ENCODE measurements around the gene CSF1R.
"Not testable (repeated sequence)": the region's sequence is repeated elsewhere in the genome, so short reads cannot be mapped to it uniquely, and the experiment has no call there.

The CSF1R gene

GRCh38 chr5:150103678-150104549, 17.6 kb upstream of the CSF1R start:
- DNase-seq: no peak

GRCh38 chr5:150101023-150101422, 14.7 kb upstream of the CSF1R start:
- no peak for DNase-seq

GRCh38 chr5:150097152-150097551, 10.8 kb upstream of the CSF1R start:
- no peak for DNase-seq

GRCh38 chr5:150092159-150092787, 5.9 kb upstream of the CSF1R start:
- DNase-seq: no peak

- no peak for DNase-seq
These were observed 1.0 kb downstream of the CSF1R start for GRCh38 chr5:150085191-150085912.

GRCh38 chr5:150084754-150085153, 1.6 kb downstream of the CSF1R start:
- DNase-seq: not testable (repeated sequence)

GRCh38 chr5:150082889-150083288, 3.5 kb downstream of the CSF1R start:
- no peak for DNase-seq

- DNase-seq: no peak
These were observed 4.0 kb downstream of the CSF1R start for GRCh38 chr5:150082374-150082773.

- DNase-seq: no peak
These were observed 4.6 kb downstream of the CSF1R start for GRCh38 chr5:150081541-150082283.

- no peak for DNase-seq
These were observed 5.5 kb downstream of the CSF1R start for GRCh38 chr5:150080696-150081435.

- no peak for DNase-seq
These were observed 6.4 kb downstream of the CSF1R start for GRCh38 chr5:150079909-150080461.

- DNase-seq: no peak
These were observed 7.3 kb downstream of the CSF1R start for GRCh38 chr5:150078802-150079689.

GRCh38 chr5:150077996-150078801, 8.2 kb downstream of the CSF1R start:
- DNase-seq: no peak

- no peak for DNase-seq
These were observed 9.3 kb downstream of the CSF1R start for GRCh38 chr5:150077060-150077459.

- DNase-seq: peak; percentile 6
These were observed 10.5 kb downstream of the CSF1R start for GRCh38 chr5:150075806-150076205.

- DNase-seq: no peak
These were observed 11.1 kb downstream of the CSF1R start for GRCh38 chr5:150075233-150075632.

GRCh38 chr5:150073677-150074076, 12.7 kb downstream of the CSF1R start:
- DNase-seq: no peak

GRCh38 chr5:150073086-150073625, 13.2 kb downstream of the CSF1R start:
- no peak for DNase-seq

GRCh38 chr5:150070821-150071220, 15.5 kb downstream of the CSF1R start:
- no peak for DNase-seq
